Naive thymus-derived CD4-positive, alpha-beta T cell (primary cell): ENCODE data around the gene WFDC12. TPM values are rescaled to one million over a fixed set of nuclear protein-coding genes. Genes with fewer than 3 reads are reported as not detected.
A peak's percentile ranks its signal among the peaks of the same experiment; 100 is the strongest.

ENCODE experiments used
- ATAC-seq: fragments of 150-1000 bp; cut with Tn5 transposase; 2 replicates; pipeline ENCODE4 v1.10.0; 2021; ENCODE audit warnings: mild to moderate bottlenecking, moderate library complexity
- CTCF ChIA-PET: fragments of 350-600 bp; sonication (Branson Sonifier 250); formaldehyde crosslinking; loops from one replicate; lab custom pipeline; 2021; ENCODE audit warnings: antibody characterized with exemption; lab: Charles Lee
- POLR2A ChIA-PET: fragments of 350-600 bp; sonication (Branson Sonifier 250); formaldehyde crosslinking; loops from one replicate; lab custom pipeline; 2021; ENCODE audit warnings: antibody characterized with exemption, inconsistent platforms; lab: Charles Lee
- DNase-seq, 9 donors: peaks; one replicate each; pipeline versions ENCODE4 v3.0.0 to v3.0.0-alpha.2; 2020 to 2022; ENCODE audit warnings: mixed read lengths in 1 of 9
- H3K27ac ChIP-seq: one replicate; pipeline ENCODE4 v1.7.0; 2013; ENCODE audit warnings: mild to moderate bottlenecking, low read depth, low read length, moderate library complexity
- H3K27me3 ChIP-seq, 2 donors: one replicate each; pipeline ENCODE4 v1.7.0; 2013; ENCODE audit warnings: low read length in 2 of 2, mild to moderate bottlenecking in 2 of 2, moderate library complexity in 2 of 2; ENCODE audit not compliant: control insufficient read depth in 2 of 2, insufficient read depth in 2 of 2
- H3K36me3 ChIP-seq, 3 experiments: 1 replicate in 2 of 3; 2 replicates in 1 of 3; pipeline ENCODE4 v1.7.0; 2013; ENCODE audit warnings: low read length in 3 of 3, mild to moderate bottlenecking in 3 of 3, moderate library complexity in 1 of 3; ENCODE audit not compliant: insufficient read depth in 3 of 3, control insufficient read depth in 2 of 3
- H3K4me1 ChIP-seq, 2 donors: one replicate each; pipeline ENCODE4 v1.7.0; 2013; ENCODE audit warnings: low read length in 2 of 2, mild to moderate bottlenecking in 2 of 2, moderate library complexity in 1 of 2; ENCODE audit not compliant: control insufficient read depth in 2 of 2, insufficient read depth in 2 of 2
- H3K4me3 ChIP-seq: 2 replicates; pipeline ENCODE4 v1.7.0; 2013; ENCODE audit warnings: mild to moderate bottlenecking, low read length
- H3K9me3 ChIP-seq, 3 experiments: 1 replicate in 2 of 3; 2 replicates in 1 of 3; pipeline ENCODE4 v1.7.0; 2013; ENCODE audit warnings: low read length in 3 of 3; ENCODE audit not compliant: control insufficient read depth in 2 of 3
- H3K27ac Mint-ChIP-seq, 9 donors: one replicate each; pipeline ENCODE4 v1.8.0; 2020 to 2022; ENCODE audit warnings: mixed read lengths in 9 of 9, mild to moderate bottlenecking in 8 of 9, moderate library complexity in 5 of 9, inconsistent platforms in 2 of 9
- H3K27me3 Mint-ChIP-seq, 5 donors: one replicate each; pipeline ENCODE4 v1.8.0; 2021 to 2022; ENCODE audit warnings: mixed read lengths in 5 of 5, mild to moderate bottlenecking in 1 of 5
- H3K36me3 Mint-ChIP-seq, 5 donors: one replicate each; pipeline ENCODE4 v1.8.0; 2020 to 2022; ENCODE audit warnings: mixed read lengths in 5 of 5, mild to moderate bottlenecking in 3 of 5, inconsistent platforms in 1 of 5
- H3K4me1 Mint-ChIP-seq, 7 donors: one replicate each; pipeline ENCODE4 v1.8.0; 2020 to 2022; ENCODE audit warnings: mixed read lengths in 7 of 7, mild to moderate bottlenecking in 3 of 7, inconsistent platforms in 1 of 7
- H3K4me3 Mint-ChIP-seq, 10 donors: one replicate each; pipeline ENCODE4 v1.8.0; 2020 to 2022; ENCODE audit warnings: mild to moderate bottlenecking in 10 of 10, mixed read lengths in 10 of 10, moderate library complexity in 6 of 10, inconsistent platforms in 2 of 10
- H3K9me3 Mint-ChIP-seq, 11 donors: one replicate each; pipeline ENCODE4 v1.8.0; 2020 to 2022; ENCODE audit warnings: mixed read lengths in 11 of 11, mild to moderate bottlenecking in 4 of 11, inconsistent platforms in 1 of 11, moderate library complexity in 1 of 11
- intact Hi-C, 2 donors: fragments of 100-400 bp; cut with micrococcal nuclease; formaldehyde crosslinking; loops; one replicate each; pipeline ENCODE4 v1.15.1; 2023
- polyA plus RNA-seq, 2 donors: library from polyadenylated mRNA; unstranded; fragments of 300-500 nt; fragmentation: Illumina TruSeq; gene quantifications; one replicate each; pipeline ENCODE4 v1.2.3, GENCODE V29; 2021
- total RNA-seq, 6 experiments: library from RNA in 5 of 6; stranded (reverse) in 5 of 6; gene quantifications; 1 replicate in 5 of 6; 2 replicates in 1 of 6; pipeline ENCODE4 v1.2.3 and lab custom pipeline; 2021 to 2026

WFDC12 gene
- total and polyA plus RNA-seq, 7 experiments from 2014 or later: not detected

DNA sequence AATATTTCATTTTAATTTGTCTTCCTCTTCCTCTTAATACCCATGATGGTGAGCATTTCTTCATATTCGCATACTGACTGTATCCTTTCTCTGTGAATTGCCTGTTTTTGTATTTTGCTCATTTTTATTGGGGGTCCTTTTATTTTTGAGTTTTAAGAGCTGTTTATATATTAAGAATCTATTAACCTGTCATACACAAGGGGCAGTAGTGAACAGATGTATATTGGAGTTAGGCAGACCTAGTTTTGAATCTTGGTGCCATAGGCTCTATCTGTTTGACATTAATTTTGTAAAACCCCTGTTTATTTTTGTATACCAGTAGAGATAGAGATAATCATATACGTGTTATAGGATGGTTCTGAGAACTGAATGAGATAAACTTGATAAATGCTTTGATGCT, 6.2 kb downstream of the WFDC12 start:
- ChIA-PET POLR2A (no interaction called here), CTCF (interaction anchor here (0.6 kb wide), 1 partner anchor 1453 kb away, joined by 3 read pairs; no protein-coding TSS in a partner anchor)
- no peak overlapping the region for H3K4me3 ChIP-seq
- intact Hi-C loops: no loop called here
- Mint-ChIP-seq H3K36me3 (no peaks in the 10 kb centered on the region), H3K9me3 (no peaks in the 10 kb centered on the region), H3K27me3 (peaks cover 0 to 40% (median 13%) of the 10 kb centered on the region in 5 donors), H3K27ac (no peak overlapping the region), H3K4me3 (no peak overlapping the region), H3K4me1 (peaks cover 0 to 6% (median 4%) of the 10 kb centered on the region in 7 donors)
- H3K4me1 ChIP-seq: no peaks in the 10 kb centered on the region
- H3K27ac ChIP-seq: no peak overlapping the region
- H3K9me3 ChIP-seq: no peaks in the 10 kb centered on the region
- ATAC-seq: no peak
- DNase-seq: no peak
- no peaks in the 10 kb centered on the region for H3K36me3 ChIP-seq
- no peaks in the 10 kb centered on the region for H3K27me3 ChIP-seq

DNA sequence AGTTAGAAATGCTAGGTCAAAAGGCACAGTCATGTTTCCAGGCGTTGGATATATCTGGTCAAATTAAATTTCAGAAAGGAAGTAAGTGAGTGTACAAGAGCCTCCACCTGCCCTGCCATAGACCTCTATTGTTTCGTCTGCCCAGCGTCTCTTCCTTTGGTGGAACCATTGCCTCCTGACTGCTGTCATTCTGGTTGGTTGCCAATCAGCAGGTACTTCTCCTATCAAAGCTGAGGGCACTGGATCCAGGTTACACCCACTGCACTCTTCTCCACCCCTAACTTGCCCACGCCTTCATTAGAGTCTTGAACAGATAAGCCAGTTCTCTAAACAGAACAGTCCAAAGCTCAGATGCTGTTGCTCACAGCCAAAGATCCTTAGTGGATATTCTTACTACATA, 6.7 kb downstream of the WFDC12 start:
- Histone ChIP-seq H3K27me3 (no peaks in the 10 kb centered on the region), H3K4me3 (no peak overlapping the region), H3K27ac (no peak overlapping the region), H3K4me1 (no peaks in the 10 kb centered on the region), H3K9me3 (no peaks in the 10 kb centered on the region), H3K36me3 (no peaks in the 10 kb centered on the region)
- Mint-ChIP-seq H3K4me3 (no peak overlapping the region), H3K4me1 (peaks cover 0 to 6% (median 4%) of the 10 kb centered on the region in 7 donors), H3K27me3 (peaks cover 0 to 38% (median 13%) of the 10 kb centered on the region in 5 donors), H3K36me3 (no peaks in the 10 kb centered on the region), H3K9me3 (no peaks in the 10 kb centered on the region), H3K27ac (no peak overlapping the region)
- ChIA-PET POLR2A (no interaction called here), CTCF (interaction anchor here (0.6 kb wide), 1 partner anchor 1453 kb away, joined by 3 read pairs; no protein-coding TSS in a partner anchor)
- DNase-seq: no peak
- intact Hi-C loops: no loop called here
- ATAC-seq: no peak

DNA sequence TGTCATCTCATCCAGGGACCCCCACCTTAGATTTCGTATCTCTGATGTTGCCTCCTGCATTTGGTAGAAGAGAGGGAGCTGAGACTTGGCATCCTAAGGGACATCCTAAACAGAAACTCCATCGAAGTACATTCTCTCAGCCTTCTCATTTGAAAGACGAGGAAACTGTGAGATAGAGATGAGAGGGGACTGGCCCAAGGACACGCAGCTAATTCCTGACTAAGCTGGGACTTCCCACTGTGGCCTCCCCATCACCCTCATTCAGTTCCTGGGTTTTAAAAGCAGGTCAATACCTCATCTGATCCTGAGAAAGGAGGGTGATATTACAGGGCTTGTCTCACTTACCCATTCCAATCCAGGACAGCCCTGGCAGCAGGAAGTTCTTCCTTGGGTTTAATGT, 8.4 kb downstream of the WFDC12 start:
- POLR2A ChIA-PET: no interaction called here
- no peaks in the 10 kb centered on the region for H3K9me3 Mint-ChIP-seq
- no peaks in the 10 kb centered on the region for H3K36me3 ChIP-seq
- H3K4me3 Mint-ChIP-seq: no peak overlapping the region
- H3K4me1 ChIP-seq: no peaks in the 10 kb centered on the region
- peaks cover 0 to 28% (median 13%) of the 10 kb centered on the region in 5 donors for H3K27me3 Mint-ChIP-seq
- no peak overlapping the region for H3K27ac ChIP-seq
- DNase-seq: no peak
- H3K27me3 ChIP-seq: no peaks in the 10 kb centered on the region
- no peak overlapping the region for H3K27ac Mint-ChIP-seq
- H3K36me3 Mint-ChIP-seq: no peaks in the 10 kb centered on the region
- intact Hi-C loops: no loop called here
- no peaks in the 10 kb centered on the region for H3K9me3 ChIP-seq
- ATAC-seq: no peak
- H3K4me1 Mint-ChIP-seq: peaks cover 0 to 6% (median 4%) of the 10 kb centered on the region in 7 donors
- CTCF ChIA-PET: no interaction called here
- no peak overlapping the region for H3K4me3 ChIP-seq

DNA sequence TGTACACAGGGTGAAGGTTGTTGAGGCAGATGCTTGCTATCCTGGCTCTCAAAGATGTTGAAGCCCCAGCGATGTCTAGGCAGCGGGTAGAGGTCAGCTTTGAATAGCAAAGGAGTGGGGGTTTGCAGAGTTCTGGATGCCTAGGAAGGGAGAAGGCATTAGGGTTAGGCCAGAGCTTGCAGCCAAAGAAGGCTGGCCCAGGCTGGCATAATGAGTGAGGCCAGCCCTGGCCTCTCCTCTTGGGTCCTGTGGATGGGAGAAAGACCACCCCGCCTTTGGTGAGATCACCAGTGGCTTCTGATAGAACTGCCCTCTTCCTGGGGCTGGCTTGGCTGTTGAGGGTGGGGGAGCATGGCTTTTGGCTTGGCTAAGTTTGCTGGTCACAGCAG, 8.9 kb downstream of the WFDC12 start:
- H3K36me3 Mint-ChIP-seq: no peaks in the 10 kb centered on the region
- no peaks in the 10 kb centered on the region for H3K27me3 ChIP-seq
- no peak for DNase-seq
- H3K27ac ChIP-seq: no peak overlapping the region
- H3K36me3 ChIP-seq: no peaks in the 10 kb centered on the region
- H3K9me3 ChIP-seq: no peaks in the 10 kb centered on the region
- intact Hi-C loops: no loop called here
- H3K27ac Mint-ChIP-seq: no peak overlapping the region
- no peaks in the 10 kb centered on the region for H3K9me3 Mint-ChIP-seq
- CTCF ChIA-PET: no interaction called here
- peaks cover 0 to 6% (median 4%) of the 10 kb centered on the region in 7 donors for H3K4me1 Mint-ChIP-seq
- no peaks in the 10 kb centered on the region for H3K4me1 ChIP-seq
- H3K27me3 Mint-ChIP-seq: peaks cover 0 to 25% (median 10%) of the 10 kb centered on the region in 5 donors
- H3K4me3 Mint-ChIP-seq: no peak overlapping the region
- POLR2A ChIA-PET: no interaction called here
- no peak overlapping the region for H3K4me3 ChIP-seq
- no peak for ATAC-seq

DNA sequence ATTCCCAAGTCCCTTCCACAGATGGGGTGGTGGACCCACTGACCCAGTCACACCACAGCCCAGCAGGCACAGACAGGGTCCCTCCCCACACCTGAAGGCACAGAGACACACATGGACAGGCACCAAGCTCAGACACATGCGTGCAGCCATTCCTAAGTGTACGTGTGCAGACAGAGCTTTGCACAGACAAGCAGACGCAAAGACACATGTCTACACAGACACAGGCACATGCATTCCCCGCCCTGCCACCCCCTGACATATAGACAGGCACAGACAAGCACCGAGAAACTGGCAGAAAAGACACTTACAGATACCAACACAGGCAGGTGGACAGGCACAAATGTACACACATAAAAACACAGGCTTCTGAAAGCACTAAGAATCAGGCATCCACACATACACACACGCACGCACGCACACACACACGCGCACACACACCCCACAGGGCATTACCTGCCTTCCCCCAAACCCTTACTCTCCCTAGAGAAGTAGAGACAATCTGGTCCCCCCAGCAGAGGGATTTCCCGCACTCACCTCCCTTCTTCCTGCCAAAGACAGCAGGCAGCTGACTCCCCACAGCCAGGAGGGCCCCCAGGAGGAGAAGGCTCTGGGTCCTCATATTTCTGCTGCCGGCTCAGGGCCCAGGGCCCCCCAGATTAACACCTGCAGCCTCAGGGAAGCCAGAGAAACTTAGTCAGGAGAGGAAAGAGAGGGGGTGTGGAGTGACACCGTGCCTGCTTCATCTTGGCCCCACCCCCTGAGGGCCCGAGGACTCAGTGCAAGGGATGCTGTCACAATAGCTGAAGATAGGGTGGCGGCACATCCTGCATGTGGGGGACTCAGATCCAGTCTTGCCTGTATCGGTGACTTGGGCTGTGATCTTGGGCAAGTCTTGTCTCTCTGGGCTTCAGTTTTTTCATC, 9.5 kb downstream of the WFDC12 start, which contains the start of gene WFDC5:
TSS of gene WFDC5 (minus strand) at position 710 of the 921 bp plus-strand sequence. CDS start at position 619, 91 bp downstream.
- Mint-ChIP-seq H3K27me3 (peaks cover 0 to 18% (median 9%) of the 10 kb centered on the region in 5 donors), H3K4me3 (no peak within 1 kb of the TSS), H3K36me3 (no peaks in the 10 kb centered on the region), H3K27ac (peak within 1 kb of the TSS in 1 of 9 donors; percentile 76), H3K9me3 (no peaks in the 10 kb centered on the region), H3K4me1 (peaks cover 0 to 6% (median 4%) of the 10 kb centered on the region in 7 donors)
- Histone ChIP-seq H3K4me1 (no peaks in the 10 kb centered on the region), H3K9me3 (no peaks in the 10 kb centered on the region), H3K36me3 (no peaks in the 10 kb centered on the region), H3K4me3 (no peak within 1 kb of the TSS), H3K27ac (no peak within 1 kb of the TSS), H3K27me3 (no peaks in the 10 kb centered on the region)
- no peak for DNase-seq
- ChIA-PET POLR2A (no interaction called here), CTCF (interaction anchor here (0.5 to 0.7 kb wide), 2 partner anchors 770 to 1573 kb away, joined by 3 read pairs; no protein-coding TSS in a partner anchor)
- ATAC-seq: peak; percentile 44
- intact Hi-C loops: loop anchor here in 1 of 2 donors (5.0 kb wide), 1 partner anchor 427 kb away; no protein-coding TSS in a partner anchor

DNA sequence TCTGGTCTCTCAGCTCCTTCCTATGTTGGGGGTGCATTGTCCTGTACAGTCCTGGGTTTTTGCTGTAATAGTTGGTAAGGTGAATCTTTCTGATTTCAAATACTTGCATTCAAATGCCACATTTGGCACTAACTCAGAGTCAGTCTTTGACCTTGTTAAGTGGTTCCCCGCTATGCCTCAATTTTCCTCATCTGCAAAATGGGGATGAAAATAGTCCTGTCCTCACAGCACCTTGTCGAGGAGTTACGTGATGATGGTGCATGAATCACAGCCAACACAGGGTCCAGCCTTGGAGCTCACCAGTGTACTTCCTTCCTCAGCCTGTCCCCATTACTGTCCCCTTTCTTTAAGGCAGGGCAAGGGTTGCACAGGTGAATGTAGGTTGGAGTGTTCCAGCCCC, 10.4 kb downstream of the WFDC12 start:
- POLR2A ChIA-PET: no interaction called here
- H3K36me3 Mint-ChIP-seq: no peaks in the 10 kb centered on the region
- no peaks in the 10 kb centered on the region for H3K9me3 Mint-ChIP-seq
- ATAC-seq (no peak), DNase-seq (no peak)
- no peak overlapping the region for H3K27ac Mint-ChIP-seq
- Histone ChIP-seq H3K9me3 (no peaks in the 10 kb centered on the region), H3K4me3 (no peak overlapping the region), H3K4me1 (no peaks in the 10 kb centered on the region), H3K27me3 (no peaks in the 10 kb centered on the region), H3K36me3 (no peaks in the 10 kb centered on the region), H3K27ac (no peak overlapping the region)
- CTCF ChIA-PET: interaction anchor here (0.8 kb wide), 1 partner anchor 70 kb away, joined by 3 read pairs; no protein-coding TSS in a partner anchor
- peaks cover 0 to 6% (median 4%) of the 10 kb centered on the region in 7 donors for H3K4me1 Mint-ChIP-seq
- intact Hi-C loops: loop anchor here in 1 of 2 donors (5.0 kb wide), 1 partner anchor 427 kb away; no protein-coding TSS in a partner anchor
- peaks cover 0 to 14% (median 9%) of the 10 kb centered on the region in 5 donors for H3K27me3 Mint-ChIP-seq
- no peak overlapping the region for H3K4me3 Mint-ChIP-seq
